ENCODE data around the gene LIN52.
"Not testable (repeated sequence)": the region's sequence is repeated elsewhere in the genome, so short reads cannot be mapped to it uniquely, and the experiment has no call there.

Gene LIN52

DNA sequence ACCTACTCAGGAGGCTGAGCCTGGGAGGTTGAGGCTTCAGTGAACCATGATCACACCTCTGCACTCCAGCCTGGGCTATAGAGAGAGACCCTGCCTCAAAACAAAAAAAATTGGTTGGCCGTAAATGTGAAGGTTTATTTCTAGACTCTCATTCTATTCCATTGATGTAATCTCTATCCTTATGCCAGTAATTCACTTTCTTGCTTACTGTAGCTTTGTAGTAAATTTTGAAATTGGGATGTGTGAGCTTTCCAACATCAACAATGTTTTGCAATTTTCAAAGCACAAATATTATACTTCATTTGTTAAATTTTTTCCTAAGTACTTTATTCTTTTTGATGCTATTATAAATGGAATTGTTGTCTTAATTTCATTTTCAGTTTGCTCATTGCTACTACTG, 24.6 kb downstream of the LIN52 start:
- DNase-seq (ENCODE audit: low read depth in 2 of 2), result no peak

DNA sequence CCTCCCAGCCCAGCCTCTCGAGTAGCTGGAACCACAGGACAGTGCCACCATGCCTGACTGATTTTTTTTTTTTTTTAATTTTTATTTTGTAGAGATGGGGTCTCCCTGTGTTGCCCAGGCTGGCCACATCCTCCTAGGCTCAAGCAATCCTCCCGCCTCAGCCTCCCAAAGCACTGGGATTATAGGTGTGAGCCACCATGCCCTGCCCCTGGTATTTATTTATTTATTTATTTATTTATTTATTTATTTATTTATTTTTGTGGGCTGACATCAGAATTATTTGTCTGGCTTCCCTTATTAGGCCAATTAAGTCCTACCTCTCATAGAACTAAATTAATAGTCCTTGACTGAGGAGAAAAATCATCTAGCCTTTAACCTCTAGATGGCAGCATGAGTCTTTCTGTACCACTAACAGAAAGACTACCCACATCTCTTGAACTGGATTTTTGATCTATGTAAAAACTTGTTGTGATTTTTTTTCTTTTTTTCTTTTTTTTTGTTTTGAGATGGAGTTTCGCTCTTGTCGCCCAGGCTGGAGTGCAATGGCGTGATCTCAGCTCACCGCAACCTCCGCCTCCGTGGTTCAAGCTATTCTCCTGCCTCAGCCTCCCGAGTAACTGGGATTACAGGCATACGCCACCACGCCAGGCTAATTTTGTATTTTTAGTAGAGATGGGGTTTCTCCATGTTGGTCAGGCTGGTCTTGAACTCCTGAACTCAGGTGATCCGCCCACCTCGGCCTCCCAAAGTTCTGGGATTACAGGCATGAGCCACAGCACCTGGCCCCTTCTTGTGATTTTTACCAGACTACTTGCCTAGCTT, 26.9 kb downstream of the LIN52 start:
- not testable (repeated sequence) for DNase-seq (ENCODE audit: low read depth in 2 of 2)

DNA sequence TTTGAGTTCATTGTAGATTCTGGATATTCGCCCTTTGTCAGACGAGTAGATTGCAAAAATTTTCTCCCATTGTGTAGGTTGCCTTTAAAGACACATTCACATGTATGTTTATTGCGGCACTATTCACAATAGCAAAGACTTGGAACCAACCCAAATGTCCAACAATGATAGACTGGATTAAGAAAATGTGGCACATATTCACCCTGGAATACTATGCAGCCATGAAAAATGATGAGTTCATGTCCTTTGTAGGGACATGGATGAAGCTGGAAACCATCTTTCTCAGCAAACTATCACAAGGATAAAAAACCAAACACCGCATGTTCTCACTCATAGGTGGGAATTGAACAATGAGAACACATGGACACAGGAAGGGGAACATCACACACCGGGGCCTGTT, 40.7 kb downstream of the LIN52 start:
- DNase-seq (ENCODE audit: low read depth in 2 of 2), result not testable (repeated sequence)

DNA sequence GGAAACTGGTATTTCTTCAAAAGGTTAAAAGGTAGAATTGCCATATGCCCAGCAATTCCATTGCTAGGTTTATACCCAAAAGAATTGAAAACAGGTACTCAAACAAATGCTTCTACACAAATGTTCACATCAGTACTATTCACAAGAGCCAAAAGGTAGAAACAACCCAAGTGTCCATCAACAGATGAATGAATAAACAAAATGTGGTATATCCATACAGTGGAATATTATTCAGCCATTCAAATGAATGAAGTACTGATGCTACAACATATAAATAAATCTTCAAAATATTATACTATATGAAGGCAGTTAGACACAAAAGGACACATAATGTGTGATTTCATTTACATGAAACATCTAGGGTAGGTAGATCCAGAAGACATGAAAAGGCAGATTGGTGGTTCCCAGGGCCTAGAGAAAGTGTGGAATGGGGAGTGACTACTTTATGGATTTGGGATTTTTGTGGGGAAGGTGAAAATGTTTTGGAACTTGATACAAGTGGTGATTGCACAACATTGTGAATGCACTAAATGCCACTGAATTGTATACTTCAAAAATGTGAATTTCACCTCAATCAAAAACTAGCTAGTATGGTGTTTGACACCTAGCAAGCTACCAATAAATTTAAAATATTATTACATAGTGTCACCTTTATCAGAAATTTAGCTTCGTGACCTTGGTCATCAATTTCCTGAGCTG, 41.7 kb downstream of the LIN52 start:
- no peak for DNase-seq (ENCODE audit: low read depth in 2 of 2)

DNA sequence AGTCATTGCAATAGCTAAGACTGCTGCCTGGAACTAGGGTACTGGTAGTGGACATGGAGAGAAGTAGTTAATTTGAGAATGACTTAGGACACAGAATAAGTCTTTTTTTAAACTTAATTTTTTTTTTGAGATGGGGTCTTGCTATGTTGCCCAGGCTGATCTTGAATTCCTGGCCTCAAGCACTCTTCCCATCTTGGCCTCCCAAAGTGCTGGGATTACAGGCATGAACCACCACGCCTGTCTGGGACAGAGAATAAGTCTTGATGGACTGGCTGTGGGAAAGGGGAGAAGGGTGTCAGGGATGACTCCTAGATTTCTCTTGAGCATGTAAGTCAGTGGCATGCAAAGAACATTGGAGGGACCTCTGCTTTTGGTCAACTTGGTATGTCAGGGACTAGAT, 42.9 kb downstream of the LIN52 start:
- no peak for DNase-seq (ENCODE audit: low read depth in 2 of 2)

DNA sequence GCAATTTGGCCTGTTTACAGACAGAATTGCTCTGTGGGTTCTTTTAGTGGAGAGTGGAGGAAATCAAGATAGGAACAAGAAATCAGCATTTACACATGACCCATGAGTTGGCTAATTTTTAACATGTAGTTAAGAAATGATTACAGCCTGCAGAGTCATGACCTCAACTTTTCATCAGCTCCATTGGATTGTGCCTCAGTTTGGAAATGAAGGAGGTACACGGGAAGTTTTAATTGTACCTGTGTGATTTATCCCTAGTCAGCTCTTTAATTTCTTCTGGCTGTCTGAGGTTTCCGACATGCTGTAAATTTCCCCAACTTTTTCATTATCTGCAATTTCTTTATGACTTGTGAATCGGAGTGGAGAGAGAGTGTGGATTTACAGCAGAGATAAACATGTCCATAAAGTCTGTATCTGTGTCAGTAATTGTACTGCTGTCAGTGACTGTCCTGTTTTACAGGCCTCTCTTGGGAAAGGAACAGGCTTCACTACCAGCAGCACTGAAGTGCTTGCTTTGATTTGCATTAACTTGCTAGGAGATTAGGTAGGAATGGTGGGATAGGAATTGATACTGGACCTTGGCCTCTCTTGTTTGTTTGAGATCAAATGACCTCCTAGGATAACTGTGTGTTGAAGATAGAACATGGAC, 49.2 kb downstream of the LIN52 start:
- DNase-seq (ENCODE audit: low read depth in 2 of 2), result no peak

DNA sequence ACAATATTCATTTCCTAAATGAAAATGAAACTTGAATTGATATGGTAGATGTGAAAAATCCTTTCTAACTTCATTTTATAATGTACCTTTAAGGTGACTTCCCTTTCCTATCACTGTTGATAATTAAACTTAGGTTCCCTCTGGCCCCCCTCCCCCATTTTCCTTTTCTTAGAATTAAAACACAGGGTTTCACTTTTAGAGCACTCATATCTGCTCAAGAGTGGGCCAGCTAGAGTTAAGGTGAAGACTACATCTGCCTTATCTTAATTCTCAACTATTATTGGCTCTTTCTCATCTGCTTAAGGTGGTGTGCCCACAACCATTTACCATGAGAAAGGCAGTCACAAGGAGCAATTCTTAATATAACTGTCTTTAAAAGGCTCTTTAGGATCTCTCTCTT, 49.7 kb downstream of the LIN52 start:
- no peak for DNase-seq (ENCODE audit: low read depth in 2 of 2)

DNA sequence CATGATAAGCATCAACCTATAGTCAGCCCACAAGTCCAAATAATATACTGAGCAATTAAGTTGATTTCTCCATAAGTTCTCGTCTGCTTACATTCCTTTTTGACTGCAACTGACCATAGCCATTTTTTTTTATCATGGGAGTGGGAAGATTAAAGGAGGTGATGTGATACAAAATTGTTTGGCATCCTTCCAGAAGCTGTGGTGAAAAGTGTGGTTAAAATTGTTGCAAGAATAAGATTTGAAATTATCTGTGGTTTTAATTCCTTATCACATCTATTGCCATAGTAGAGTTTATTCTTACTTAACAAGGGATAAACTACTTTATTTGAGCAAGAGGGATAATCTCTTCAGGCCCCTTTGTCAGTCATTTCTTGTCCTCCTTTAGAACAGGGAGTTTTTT, 50.7 kb downstream of the LIN52 start:
- DNase-seq (ENCODE audit: low read depth in 2 of 2), result no peak

DNA sequence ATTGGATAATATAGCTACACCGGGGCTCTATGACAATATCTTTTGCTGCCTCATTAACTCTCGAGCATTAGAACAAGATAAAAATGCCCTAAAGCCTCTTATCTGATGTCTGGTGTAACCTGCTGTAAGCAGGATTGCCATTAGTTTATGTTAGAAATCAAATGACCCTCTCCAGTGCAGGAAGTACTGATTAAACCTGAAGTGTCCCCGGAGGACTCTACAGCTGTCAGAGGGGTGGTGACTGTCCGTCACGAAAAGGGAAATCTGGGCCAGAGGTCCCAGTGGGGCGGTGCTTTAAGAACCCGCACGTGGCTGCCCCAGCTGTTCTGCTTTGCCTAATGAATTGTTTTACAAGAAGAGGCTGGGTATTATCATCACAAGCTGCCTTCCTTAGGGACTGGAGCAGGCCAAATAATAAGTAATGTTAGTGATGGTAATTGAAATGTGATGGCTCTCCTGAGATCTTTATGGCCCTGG, 55.7 kb downstream of the LIN52 start:
- no peak for DNase-seq (ENCODE audit: low read depth in 2 of 2)

DNA sequence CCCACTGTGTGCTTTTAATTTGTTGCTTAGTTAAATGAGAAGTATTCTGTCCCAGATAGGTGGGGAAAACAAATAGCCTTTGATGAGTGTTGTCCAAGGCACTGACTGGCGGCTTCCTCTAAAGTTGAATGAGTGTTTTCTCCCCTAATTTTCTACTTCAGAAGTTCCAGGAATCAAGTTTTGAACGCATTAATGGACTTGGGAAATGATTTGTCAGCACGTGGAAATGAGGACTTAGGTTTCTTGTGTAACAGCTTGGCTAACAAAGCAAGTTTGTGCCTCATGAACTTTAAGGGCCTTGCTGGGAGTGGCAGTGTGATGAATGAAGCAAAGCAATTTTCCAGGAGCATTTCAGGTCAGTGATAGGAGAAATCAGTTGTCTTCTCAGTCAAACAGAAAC, 56.9 kb downstream of the LIN52 start:
- DNase-seq (ENCODE audit: low read depth in 2 of 2), result no peak

DNA sequence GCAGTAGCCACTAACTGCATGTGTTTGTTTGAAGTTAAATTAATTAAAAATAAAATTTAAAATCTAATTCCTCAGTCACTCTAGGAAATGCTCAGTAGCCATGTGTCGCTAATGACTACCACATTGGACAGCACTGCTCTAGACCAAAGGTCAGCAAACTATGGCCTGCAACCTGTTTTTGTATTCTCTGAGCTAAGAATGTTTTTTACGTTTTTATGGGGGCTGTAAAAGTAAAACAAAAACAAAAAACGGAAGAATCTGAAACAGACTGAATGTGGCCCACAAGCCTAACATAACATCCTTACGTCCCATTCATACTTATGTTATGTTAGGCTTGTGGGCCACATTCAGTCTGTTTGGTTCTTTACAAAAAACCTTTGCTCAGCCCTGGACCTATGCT, 57.8 kb downstream of the LIN52 start:
- DNase-seq (ENCODE audit: low read depth in 2 of 2), result no peak

DNA sequence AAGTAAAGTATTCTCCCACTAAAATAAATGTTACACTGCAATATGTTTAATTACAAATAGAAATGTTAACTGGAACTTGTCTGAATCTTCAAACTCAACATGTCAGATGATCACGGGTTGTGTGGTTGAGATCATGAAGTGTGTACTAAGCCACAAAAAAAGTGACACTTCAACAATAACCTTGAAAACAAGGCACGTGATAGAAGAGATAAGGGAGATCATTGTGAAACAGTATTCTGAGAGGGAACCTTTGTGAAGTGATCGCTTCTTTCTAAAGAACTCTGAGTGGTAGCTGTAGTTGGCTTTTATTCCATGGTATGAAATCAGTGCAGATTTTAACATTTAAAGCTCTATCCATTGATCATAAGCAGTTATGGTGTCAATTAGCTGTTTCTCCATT, 60.0 kb downstream of the LIN52 start:
- DNase-seq (ENCODE audit: low read depth in 2 of 2), result no peak

DNA sequence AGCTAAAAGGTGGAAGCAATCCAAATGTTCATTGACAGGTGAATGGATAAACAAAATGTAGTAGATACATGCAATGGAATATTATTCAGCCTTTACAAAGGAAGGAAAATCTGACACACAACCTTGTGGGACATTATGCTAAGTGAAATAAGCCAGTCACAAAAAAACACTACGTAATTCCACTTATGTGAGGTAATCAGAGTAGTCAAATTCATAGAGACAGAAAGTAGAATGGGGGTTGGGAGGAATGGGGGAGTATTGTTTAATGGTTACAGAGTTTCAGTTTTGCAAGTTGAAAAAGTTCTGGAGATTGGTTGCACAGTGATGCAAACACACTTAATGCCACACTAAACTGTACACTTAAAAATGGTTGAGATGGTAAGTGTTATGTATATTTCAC, 62.8 kb downstream of the LIN52 start:
- DNase-seq (ENCODE audit: low read depth in 2 of 2), result no peak

DNA sequence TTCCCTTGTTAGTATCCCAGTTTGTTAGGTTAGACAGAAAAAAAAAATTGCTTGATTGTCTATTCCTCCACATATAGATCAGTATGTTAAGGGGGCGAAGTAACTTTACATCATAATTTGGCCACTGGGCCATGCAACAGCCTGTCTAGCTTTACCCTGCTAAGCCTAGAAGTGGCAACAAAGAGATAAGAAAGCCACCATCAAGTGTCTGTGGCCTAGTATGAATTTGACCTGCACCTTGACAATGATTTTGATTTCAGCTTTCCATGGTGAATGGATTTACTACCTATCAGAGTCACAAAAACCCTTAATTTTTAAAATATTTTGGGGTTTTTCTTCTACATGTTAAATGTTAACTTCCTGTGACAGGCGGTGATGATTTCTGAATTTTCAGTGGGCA, 63.9 kb downstream of the LIN52 start:
- no peak for DNase-seq (ENCODE audit: low read depth in 2 of 2)

DNA sequence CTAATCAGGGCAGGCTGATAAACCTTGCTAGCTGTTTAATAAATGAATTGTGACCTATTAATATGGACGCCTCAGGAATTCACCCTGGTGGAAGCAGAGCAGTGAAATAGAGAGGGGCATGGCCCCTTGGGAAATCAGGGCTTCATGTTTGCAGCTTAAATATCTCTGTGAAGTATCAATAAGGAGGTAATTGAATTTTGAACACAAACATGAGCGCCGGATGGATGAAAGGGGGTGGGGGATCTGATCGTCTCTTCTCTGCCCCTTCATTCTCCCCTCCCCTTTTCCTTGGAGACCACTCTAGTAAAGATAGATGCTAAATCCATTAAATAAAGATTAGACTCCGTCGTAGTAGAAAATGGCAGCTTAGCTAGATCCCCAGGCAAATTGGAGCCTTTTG, 70.5 kb downstream of the LIN52 start:
- DNase-seq (ENCODE audit: low read depth in 2 of 2), result no peak

DNA sequence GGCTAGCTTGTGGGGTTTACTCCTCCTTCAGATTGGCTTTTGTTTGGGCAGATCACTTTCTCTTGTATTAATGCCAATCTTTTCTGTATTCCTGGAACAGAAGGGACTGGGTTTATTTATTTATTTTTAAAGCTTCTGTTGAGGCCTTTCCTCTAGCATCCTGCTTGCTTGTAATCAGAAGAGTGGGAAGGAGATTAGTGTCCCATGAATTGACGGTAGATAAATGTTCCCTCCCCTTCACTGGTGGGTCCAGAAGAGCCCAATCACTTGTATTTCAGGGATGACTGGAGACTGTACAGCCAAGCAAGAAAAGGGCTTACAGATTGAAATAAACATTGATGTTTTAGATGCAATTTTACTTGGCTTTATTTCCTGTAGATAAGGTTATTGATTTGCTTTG, 71.0 kb downstream of the LIN52 start:
- DNase-seq (ENCODE audit: low read depth in 2 of 2), result no peak

DNA sequence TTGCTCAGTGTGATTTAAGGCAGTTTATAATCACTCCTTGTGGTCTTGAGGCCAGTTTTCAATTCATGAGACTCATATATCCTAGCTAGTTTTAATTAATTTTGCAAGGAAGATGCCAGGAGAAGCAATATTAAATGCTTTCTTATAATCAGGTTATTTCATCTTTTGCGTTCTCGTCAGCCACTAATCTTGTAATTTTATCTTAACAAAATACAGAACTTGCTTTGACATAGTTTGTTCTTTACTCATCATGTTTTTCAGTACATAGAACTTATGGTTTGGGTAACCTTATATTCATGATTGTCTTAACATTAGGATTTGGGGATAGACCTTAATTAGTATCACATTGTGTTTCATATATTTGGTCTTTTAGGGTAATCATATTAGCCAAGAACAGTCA, 76.0 kb downstream of the LIN52 start:
- no peak for DNase-seq (ENCODE audit: low read depth in 2 of 2)

DNA sequence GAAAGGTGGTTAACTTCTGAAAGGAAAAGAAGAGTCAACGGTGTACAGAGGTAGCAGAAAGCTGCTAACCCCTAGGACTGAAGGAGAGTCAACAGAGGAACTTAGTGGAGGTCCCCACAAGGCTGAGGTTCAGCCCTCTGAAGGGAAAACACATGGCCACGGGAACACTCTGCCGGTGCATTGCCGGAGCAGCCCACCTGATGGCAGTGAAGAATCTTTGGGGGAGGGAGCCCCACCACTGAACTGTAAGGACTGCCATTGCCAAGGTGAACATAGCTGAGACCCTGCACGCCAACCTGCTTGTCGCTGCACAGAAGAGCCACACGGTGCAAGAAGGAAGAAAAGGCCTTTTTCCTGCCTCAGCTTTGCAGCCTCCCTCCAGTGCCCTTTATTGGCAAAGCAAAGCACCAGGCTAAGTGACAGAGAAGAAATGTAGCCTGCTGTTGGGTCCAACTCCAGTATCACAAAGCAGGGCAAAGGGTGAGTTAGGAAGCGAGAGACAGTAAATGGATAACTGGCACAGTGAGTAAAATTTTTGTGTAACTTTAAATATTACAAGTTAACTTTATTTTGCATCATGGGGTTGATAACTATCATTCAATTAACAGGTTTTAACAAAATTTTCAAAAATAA, 76.9 kb downstream of the LIN52 start:
- DNase-seq (ENCODE audit: low read depth in 2 of 2), result no peak

DNA sequence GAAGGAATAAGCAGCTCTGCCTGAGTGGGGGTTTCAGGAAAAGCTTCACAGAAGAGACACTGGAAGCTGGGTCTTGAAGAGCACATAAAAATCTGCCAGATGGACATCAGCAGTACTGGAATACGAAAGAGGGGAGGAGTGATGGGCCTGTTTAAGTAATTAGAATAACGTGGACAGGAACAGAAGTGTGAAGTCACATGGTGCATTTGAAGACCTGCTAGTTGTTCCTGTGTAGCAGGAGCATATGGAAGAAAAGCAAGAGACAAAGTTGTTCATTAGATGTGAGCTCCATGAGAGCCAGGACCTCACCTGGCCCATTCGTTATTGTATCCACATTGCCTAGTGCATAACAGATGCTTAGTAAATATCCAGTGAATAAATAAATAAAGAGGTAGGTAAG, 85.2 kb downstream of the LIN52 start:
- no peak for DNase-seq (ENCODE audit: low read depth in 2 of 2)

DNA sequence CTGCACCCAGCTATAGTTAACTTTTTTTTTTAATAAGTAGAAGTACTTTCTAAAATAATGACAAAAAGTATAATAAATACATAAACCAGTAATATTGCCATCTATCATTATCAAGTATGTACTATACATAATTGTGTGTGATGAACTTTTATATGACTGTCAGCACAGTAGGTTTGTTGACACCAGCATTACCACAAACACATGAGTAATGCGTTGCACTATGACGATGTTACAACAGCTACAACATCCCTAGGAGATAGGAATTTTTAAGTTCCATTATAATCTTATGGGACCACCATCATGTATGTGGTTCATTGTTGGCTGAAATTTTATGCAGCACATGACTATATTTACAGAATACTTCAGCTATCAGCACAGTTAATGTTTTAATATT, 91.6 kb downstream of the LIN52 start:
- DNase-seq (ENCODE audit: low read depth in 2 of 2), result no peak

DNA sequence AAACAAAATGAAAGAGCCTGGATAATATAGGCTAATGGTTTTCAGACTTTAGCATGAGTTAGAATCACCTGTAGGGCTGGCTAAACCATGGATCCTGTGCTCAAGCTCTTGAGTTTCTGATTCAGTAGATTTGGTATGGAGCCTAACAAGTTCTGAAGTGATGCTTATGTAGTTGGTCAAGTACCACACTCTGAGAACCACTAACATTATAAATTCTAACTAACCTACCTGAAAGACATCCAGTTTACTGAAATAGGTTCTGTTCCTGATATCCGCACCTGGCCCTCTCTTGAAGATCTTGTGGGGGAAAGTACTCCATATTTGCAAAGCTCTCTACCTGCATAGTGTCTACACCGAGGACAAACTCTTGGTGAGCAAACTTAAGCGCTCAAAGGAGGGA, 95.1 kb downstream of the LIN52 start:
- no peak for DNase-seq (ENCODE audit: low read depth in 2 of 2)

DNA sequence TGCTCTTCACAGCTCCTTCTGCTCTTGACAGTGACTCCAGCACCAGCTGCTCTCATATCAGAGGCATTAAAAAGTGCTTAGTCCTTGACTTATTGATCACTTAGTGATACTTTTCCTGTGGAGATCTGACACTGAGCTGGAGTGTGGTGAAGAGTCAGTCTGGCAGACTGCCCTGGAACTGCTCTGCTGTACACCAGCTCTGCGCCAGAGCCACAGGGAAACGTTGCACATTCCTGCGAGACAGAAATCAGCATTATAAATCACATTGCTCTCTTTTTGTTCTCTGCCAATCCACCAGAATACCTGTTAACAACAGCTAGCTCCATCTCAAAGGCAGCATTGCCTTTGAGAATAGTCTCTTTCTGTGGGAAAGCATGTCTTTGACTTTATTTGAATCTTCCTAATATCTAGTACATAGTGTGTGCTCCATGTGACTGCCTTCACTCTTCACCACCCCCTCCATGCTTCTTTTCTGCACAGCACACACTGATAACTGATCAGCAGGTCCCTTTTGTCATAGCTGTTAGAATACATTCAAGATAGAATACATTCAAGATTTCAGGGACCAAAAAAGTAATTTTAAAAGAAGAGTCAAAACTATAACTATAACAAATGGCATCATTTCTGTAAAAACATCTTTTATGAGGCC, 106.3 kb downstream of the LIN52 start:
- no peak for DNase-seq (ENCODE audit: low read depth in 2 of 2)

Measured in stimulated activated CD8-positive, alpha-beta memory T cell treated with anti-CD3 and anti-CD28 coated beads, Interleukin-15, amount 100 ng/mL, for 4 hours (primary cell).